Loucy (cell line): ENCODE data around the gene PDE4D.

Source experiments
- H2AFZ ChIP-seq: fragments of 200-600 bp; sonication (generic); 2 replicates; pipeline ENCODE4 v1.6.0; 2016; ENCODE audit warnings: antibody characterized with exemption, mild to moderate bottlenecking, low read length, moderate library complexity
- H3F3A ChIP-seq: fragments of 200-600 bp; 2 replicates; pipeline ENCODE4 v1.6.0; 2016; ENCODE audit warnings: antibody characterized with exemption, low read depth, mild to moderate bottlenecking
- H3K27me3 ChIP-seq: fragments of 200-600 bp; sonication (generic); 2 replicates; pipeline ENCODE4 v1.6.1; 2014; ENCODE audit warnings: low read length, mild to moderate bottlenecking; ENCODE audit not compliant: insufficient read depth, poor library complexity, severe bottlenecking
- H3K36me3 ChIP-seq: fragments of 200-600 bp; sonication (generic); 2 replicates; pipeline ENCODE4 v1.6.1; 2016; ENCODE audit warnings: low read length; ENCODE audit not compliant: insufficient read depth
- H3K4me1 ChIP-seq: fragments of 200-600 bp; sonication (generic); 2 replicates; pipeline ENCODE4 v1.5.1; 2014; ENCODE audit warnings: low read length, mild to moderate bottlenecking; ENCODE audit not compliant: insufficient read depth, poor library complexity, severe bottlenecking
- H3K4me2 ChIP-seq: fragments of 200-600 bp; sonication (generic); 2 replicates; pipeline ENCODE4 v1.6.0; 2014; ENCODE audit warnings: antibody characterized with exemption, low read length, low read depth, mild to moderate bottlenecking; ENCODE audit not compliant: poor library complexity, severe bottlenecking
- H3K4me3 ChIP-seq: fragments of 200-600 bp; sonication (generic); 2 replicates; pipeline ENCODE4 v1.5.1; 2014; ENCODE audit warnings: low read length, mild to moderate bottlenecking, mixed read lengths; ENCODE audit not compliant: poor library complexity, severe bottlenecking
- H3K79me2 ChIP-seq: fragments of 200-600 bp; sonication (generic); 2 replicates; pipeline ENCODE4 v1.6.1; 2014; ENCODE audit warnings: low read length; ENCODE audit not compliant: insufficient read depth
- H3K9ac ChIP-seq: fragments of 200-600 bp; sonication (generic); 2 replicates; pipeline ENCODE4 v1.6.0; 2014; ENCODE audit warnings: mild to moderate bottlenecking, low read depth, low read length, moderate library complexity; ENCODE audit not compliant: poor library complexity, severe bottlenecking
- H3K9me2 ChIP-seq: fragments of 200-600 bp; sonication (generic); replicated peaks from 2 replicates; pipeline ENCODE4 v1.6.1; 2016; ENCODE audit warnings: low read depth, low read length, mixed read lengths
- H3K9me3 ChIP-seq: fragments of 200-600 bp; sonication (generic); 2 replicates; pipeline ENCODE4 v1.6.1; 2014; ENCODE audit warnings: mild to moderate bottlenecking, antibody characterized with exemption, low read length, low read depth; ENCODE audit not compliant: insufficient read depth
- H4K20me1 ChIP-seq: fragments of 200-600 bp; sonication (generic); 2 replicates; pipeline ENCODE4 v1.6.0; 2014; ENCODE audit warnings: antibody characterized with exemption, low read length, mild to moderate bottlenecking; ENCODE audit not compliant: insufficient read depth, poor library complexity, severe bottlenecking
- EZH2phosphoT487 ChIP-seq: fragments of 200-600 bp; IDR thresholded peaks from 2 replicates; pipeline ENCODE4 v1.6.1; 2018; ENCODE audit warnings: antibody characterized with exemption, mild to moderate bottlenecking, moderate library complexity, borderline replicate concordance
- TF ChIP-seq, protein P1 (sequence below): fragments of 200-600 bp; sonication (generic); conservative IDR thresholded peaks from 2 replicates; pipeline ENCODE4 v1.5.1; 2014; ENCODE audit warnings: mild to moderate bottlenecking, antibody characterized with exemption, low read length

Gene PDE4D

DNA sequence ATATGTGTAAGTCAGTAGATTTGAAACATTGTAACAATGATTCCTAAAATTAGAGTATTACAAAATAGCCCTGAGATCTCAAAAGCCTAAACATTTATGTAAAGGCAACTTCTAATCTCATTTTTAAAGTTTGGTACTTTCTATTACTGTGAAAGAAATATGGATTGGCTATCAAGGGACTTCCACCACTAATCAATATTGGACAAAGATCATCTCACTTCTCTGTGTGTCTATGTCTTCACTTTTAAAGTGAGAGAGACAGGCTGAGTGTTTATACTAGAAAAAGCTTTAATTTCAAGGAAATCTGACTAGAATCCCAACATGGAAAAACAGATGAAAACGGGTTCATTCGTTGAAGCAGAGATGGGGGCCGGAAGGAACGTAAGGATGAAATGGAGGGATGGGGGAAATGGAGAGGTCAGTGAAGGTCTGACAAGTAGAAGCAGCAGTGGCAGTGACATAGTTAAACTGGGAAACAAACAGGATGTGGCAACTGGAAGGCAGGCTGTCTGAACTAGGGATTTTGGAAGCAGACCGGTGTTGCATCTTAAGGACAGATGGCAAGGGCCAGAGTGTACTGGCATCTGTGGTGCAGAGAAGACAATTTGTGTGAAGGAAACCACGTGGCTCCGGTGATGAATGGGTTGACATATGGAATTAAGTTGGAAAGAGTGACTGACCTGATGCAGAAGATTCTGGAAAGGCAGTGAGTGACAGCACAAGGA is 60.8 kb downstream of the PDE4D start:
- Histone ChIP-seq H2AFZ (no peak overlapping the region), H3K4me2 (no peak overlapping the region), H3K9me3 (no peaks in the 10 kb centered on the region), H3K9me2 (no peaks in the 10 kb centered on the region), H3K36me3 (no peaks in the 10 kb centered on the region), H3K27me3 (no peaks in the 10 kb centered on the region), H3K9ac (no peak overlapping the region), H3K79me2 (no peaks in the 10 kb centered on the region), H3K4me1 (no peaks in the 10 kb centered on the region), H3K4me3 (no peak overlapping the region), H3F3A (no peaks in the 10 kb centered on the region), H4K20me1 (no peaks in the 10 kb centered on the region)
- TF ChIP-seq, protein P1, sequence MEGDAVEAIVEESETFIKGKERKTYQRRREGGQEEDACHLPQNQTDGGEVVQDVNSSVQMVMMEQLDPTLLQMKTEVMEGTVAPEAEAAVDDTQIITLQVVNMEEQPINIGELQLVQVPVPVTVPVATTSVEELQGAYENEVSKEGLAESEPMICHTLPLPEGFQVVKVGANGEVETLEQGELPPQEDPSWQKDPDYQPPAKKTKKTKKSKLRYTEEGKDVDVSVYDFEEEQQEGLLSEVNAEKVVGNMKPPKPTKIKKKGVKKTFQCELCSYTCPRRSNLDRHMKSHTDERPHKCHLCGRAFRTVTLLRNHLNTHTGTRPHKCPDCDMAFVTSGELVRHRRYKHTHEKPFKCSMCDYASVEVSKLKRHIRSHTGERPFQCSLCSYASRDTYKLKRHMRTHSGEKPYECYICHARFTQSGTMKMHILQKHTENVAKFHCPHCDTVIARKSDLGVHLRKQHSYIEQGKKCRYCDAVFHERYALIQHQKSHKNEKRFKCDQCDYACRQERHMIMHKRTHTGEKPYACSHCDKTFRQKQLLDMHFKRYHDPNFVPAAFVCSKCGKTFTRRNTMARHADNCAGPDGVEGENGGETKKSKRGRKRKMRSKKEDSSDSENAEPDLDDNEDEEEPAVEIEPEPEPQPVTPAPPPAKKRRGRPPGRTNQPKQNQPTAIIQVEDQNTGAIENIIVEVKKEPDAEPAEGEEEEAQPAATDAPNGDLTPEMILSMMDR = no peak
- TF ChIP-seq EZH2phosphoT487 = no peak

DNA sequence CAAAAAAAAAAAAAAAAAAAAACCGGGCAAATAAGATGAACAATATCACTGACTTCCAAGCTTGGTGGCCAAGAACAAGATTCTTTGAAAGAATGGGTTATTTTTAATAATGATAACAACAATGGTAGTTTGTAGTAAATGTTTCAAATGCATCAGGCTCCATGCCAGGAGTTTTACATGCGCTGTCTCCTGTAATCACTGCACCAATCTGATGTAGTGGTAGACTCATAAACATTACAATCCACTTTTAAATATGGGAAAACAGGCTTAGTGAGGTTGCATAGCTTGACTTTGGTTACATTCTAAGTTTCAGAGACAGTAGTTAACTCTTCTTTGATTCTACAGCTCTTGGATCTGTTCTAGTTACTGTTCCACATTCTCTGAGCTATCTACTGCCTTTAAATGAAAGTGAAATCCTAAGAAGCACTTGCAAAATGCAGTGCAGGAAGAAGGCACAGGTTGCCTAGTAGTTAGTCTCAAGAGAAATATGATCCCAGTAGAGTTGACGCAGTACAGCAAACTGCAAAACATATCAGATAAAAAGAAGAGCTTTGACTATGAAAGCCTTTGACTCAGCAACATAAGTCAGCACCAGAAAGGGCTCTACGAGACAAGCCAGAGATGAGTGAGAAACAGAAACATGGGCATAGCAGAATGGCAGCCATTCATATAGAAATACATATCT is 62.1 kb downstream of the PDE4D start:
- Histone ChIP-seq H2AFZ (no peak overlapping the region), H3F3A (no peaks in the 10 kb centered on the region), H3K4me2 (no peak overlapping the region)

DNA sequence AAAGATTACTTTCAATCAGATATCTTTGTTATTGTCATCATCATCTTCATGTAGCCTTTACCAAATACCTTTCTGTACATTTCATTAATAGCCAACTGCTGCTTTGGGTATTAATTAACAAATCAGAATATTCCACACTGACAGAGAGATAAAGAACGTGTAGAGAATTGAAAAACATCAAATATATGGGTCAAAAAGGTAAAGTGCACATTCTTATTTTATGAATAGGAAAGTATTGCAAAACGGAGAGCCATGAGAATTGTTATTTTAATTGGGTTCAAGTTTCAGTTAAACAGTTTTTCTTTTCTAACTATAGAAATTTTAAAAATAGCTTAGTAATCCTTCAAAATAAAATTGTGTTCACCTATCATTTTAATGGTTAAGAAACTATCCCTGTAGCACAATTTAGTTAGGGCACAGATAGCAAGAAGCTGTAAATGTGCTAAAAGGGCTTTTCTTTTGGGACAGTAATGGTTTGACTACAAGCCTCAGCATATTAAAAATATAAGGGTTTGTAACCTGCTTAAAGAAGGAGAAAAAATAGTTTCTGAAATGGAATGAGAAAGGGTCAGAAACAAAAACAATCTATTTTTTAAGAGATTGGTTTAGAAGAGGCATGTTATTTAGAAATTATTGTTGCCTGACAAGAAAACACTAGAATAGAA is 62.9 kb downstream of the PDE4D start:
- TF ChIP-seq, protein P1 = no peak
- TF ChIP-seq EZH2phosphoT487 = no peak
- Histone ChIP-seq H3K9me3 (no peaks in the 10 kb centered on the region), H3K27me3 (no peaks in the 10 kb centered on the region), H3K4me1 (no peaks in the 10 kb centered on the region), H3K9ac (no peak overlapping the region), H3K4me3 (no peak overlapping the region), H4K20me1 (no peaks in the 10 kb centered on the region), H2AFZ (no peak overlapping the region), H3K9me2 (no peaks in the 10 kb centered on the region), H3K4me2 (no peak overlapping the region), H3K79me2 (no peaks in the 10 kb centered on the region), H3F3A (no peaks in the 10 kb centered on the region), H3K36me3 (no peaks in the 10 kb centered on the region)

More for the DNA sequence above, 62.1 kb downstream of the PDE4D start:
- TF ChIP-seq EZH2phosphoT487 = no peak
- TF ChIP-seq, protein P1 = no peak
- no peaks in the 10 kb centered on the region for H3K79me2 ChIP-seq
- no peaks in the 10 kb centered on the region for H3K9me3 ChIP-seq
- no peaks in the 10 kb centered on the region for H3K36me3 ChIP-seq
- no peaks in the 10 kb centered on the region for H3K9me2 ChIP-seq
- H4K20me1 ChIP-seq = no peaks in the 10 kb centered on the region
- H3K4me3 ChIP-seq = no peak overlapping the region
- H3K9ac ChIP-seq = no peak overlapping the region
- no peaks in the 10 kb centered on the region for H3K4me1 ChIP-seq
- no peaks in the 10 kb centered on the region for H3K27me3 ChIP-seq
